Skeletal muscle tissue (tissue), 4 donors: ENCODE measurements around the gene ACOT9. TPM values are rescaled to one million over a fixed set of nuclear protein-coding genes. Genes with fewer than 3 reads are reported as not detected.
"Not testable (repeated sequence)": the region's sequence is repeated elsewhere in the genome, so short reads cannot be mapped to it uniquely, and the experiment has no call there.

Experiments used
- H3K27ac ChIP-seq: one replicate; pipeline ENCODE4 v1.7.0; 2013; ENCODE audit warnings: mild to moderate bottlenecking, low read depth, low read length, inconsistent platforms
- H3K27me3 ChIP-seq, 3 donors: one replicate each; pipeline ENCODE4 v1.7.0; 2013; ENCODE audit warnings: low read length in 3 of 3; ENCODE audit not compliant: control insufficient read depth in 3 of 3, insufficient read depth in 3 of 3
- H3K36me3 ChIP-seq, 3 donors: one replicate each; pipeline ENCODE4 v1.7.0; 2013; ENCODE audit warnings: low read length in 3 of 3; ENCODE audit not compliant: control insufficient read depth in 3 of 3, insufficient read depth in 3 of 3
- H3K4me1 ChIP-seq, 3 donors: one replicate each; pipeline ENCODE4 v1.7.0; 2013; ENCODE audit warnings: low read length in 3 of 3, mild to moderate bottlenecking in 3 of 3; ENCODE audit not compliant: control insufficient read depth in 3 of 3, insufficient read depth in 3 of 3
- H3K4me3 ChIP-seq, 3 donors: one replicate each; pipeline ENCODE4 v1.7.0; 2013; ENCODE audit warnings: low read length in 3 of 3
- H3K9ac ChIP-seq, 3 donors: one replicate each; pipeline ENCODE4 v1.7.0; 2013; ENCODE audit warnings: low read length in 3 of 3, mild to moderate bottlenecking in 3 of 3, moderate library complexity in 2 of 3, low read depth in 1 of 3
- H3K9me3 ChIP-seq, 3 donors: one replicate each; pipeline ENCODE4 v1.7.0; 2013; ENCODE audit warnings: low read length in 3 of 3; ENCODE audit not compliant: control insufficient read depth in 3 of 3
- total RNA-seq: library from RNA; depleted of rRNA; stranded (reverse); fragments of >200 nt; gene quantifications from one replicate; pipeline ENCODE4 v1.2.3, GENCODE V29; 2014
- donor health status: Osteomylitis.

Gene ACOT9
- total RNA-seq, 1 donor from 2014 or later: 43.8 TPM

GRCh38 chrX:23726191-23726590 lies 16.9 kb downstream of the ACOT9 start:
- Histone ChIP-seq H3K4me3 (no peak overlapping the region), H3K9me3 (no peaks in the 10 kb centered on the region), H3K36me3 (peaks cover 5 to 27% (median 19%) of the 10 kb centered on the region in 3 donors), H3K9ac (no peak overlapping the region), H3K4me1 (no peaks in the 10 kb centered on the region), H3K27me3 (peaks cover 0 to 4% (median 0%) of the 10 kb centered on the region in 3 donors), H3K27ac (no peak overlapping the region)

GRCh38 chrX:23720117-23720677 lies 22.9 kb downstream of the ACOT9 start:
- Histone ChIP-seq H3K9ac (no peak overlapping the region), H3K4me1 (no peaks in the 10 kb centered on the region), H3K9me3 (no peaks in the 10 kb centered on the region), H3K4me3 (no peak overlapping the region), H3K27me3 (peaks cover 0 to 4% (median 0%) of the 10 kb centered on the region in 3 donors), H3K36me3 (peaks cover 9 to 20% (median 9%) of the 10 kb centered on the region in 3 donors), H3K27ac (no peak overlapping the region)

- Histone ChIP-seq H3K9me3 (no peaks in the 10 kb centered on the region), H3K4me1 (no peaks in the 10 kb centered on the region), H3K4me3 (no peak overlapping the region), H3K27me3 (no peaks in the 10 kb centered on the region), H3K36me3 (peaks cover 5 to 39% (median 15%) of the 10 kb centered on the region in 3 donors), H3K27ac (no peak overlapping the region), H3K9ac (no peak overlapping the region)
Observed at GRCh38 chrX:23705235-23705634, 37.8 kb downstream of the ACOT9 start.

GRCh38 chrX:23704673-23705206 lies 38.3 kb downstream of the ACOT9 start:
- Histone ChIP-seq H3K27ac (no peak overlapping the region), H3K27me3 (no peaks in the 10 kb centered on the region), H3K4me1 (no peaks in the 10 kb centered on the region), H3K9ac (no peak overlapping the region), H3K4me3 (no peak overlapping the region), H3K36me3 (peaks cover 5 to 39% (median 15%) of the 10 kb centered on the region in 3 donors), H3K9me3 (no peaks in the 10 kb centered on the region)

GRCh38 chrX:23699636-23700194 lies 43.4 kb downstream of the ACOT9 start:
- Histone ChIP-seq H3K9me3 (no peaks in the 10 kb centered on the region), H3K36me3 (peaks cover 5 to 22% (median 10%) of the 10 kb centered on the region in 3 donors), H3K4me1 (no peaks in the 10 kb centered on the region), H3K27ac (no peak overlapping the region), H3K4me3 (no peak overlapping the region), H3K9ac (no peak overlapping the region), H3K27me3 (no peaks in the 10 kb centered on the region)

- H3K4me1 ChIP-seq: no peaks in the 10 kb centered on the region
- no peak overlapping the region for H3K4me3 ChIP-seq
- H3K36me3 ChIP-seq: no peaks in the 10 kb centered on the region
- no peaks in the 10 kb centered on the region for H3K9me3 ChIP-seq
- no peak overlapping the region for H3K27ac ChIP-seq
- H3K27me3 ChIP-seq: no peaks in the 10 kb centered on the region
- no peak overlapping the region for H3K9ac ChIP-seq
Observed at GRCh38 chrX:23694606-23695005, 48.5 kb downstream of the ACOT9 start.

GRCh38 chrX:23692166-23692565 lies 50.9 kb downstream of the ACOT9 start:
- Histone ChIP-seq H3K27me3 (no peaks in the 10 kb centered on the region), H3K4me1 (no peaks in the 10 kb centered on the region), H3K36me3 (no peaks in the 10 kb centered on the region), H3K4me3 (no peak overlapping the region), H3K9me3 (no peaks in the 10 kb centered on the region), H3K9ac (no peak overlapping the region), H3K27ac (no peak overlapping the region)

DNA sequence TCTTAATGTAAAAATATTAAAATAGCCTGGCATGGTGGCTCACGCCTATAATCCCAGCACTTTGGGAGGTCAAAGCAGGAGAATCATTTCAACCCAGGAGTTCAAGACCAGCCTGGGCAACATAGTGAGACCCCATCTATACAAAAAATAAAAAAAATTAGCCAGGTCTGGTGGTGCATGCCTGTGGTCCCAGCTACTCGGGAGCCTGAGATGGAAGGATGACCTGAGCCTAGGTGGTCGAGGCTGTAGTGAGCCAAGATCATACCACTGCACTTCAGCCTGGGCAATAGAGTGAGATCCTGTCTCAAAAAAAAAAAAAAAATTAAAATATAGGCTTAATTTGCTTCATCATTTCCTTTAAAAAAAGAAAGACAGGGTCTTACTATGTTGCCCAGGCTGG lies 66.6 kb downstream of the ACOT9 start:
- H3K9ac ChIP-seq, H3K4me1 ChIP-seq, H3K27ac ChIP-seq, H3K36me3 ChIP-seq, H3K27me3 ChIP-seq, H3K9me3 ChIP-seq, H3K4me3 ChIP-seq: not testable (repeated sequence)

DNA sequence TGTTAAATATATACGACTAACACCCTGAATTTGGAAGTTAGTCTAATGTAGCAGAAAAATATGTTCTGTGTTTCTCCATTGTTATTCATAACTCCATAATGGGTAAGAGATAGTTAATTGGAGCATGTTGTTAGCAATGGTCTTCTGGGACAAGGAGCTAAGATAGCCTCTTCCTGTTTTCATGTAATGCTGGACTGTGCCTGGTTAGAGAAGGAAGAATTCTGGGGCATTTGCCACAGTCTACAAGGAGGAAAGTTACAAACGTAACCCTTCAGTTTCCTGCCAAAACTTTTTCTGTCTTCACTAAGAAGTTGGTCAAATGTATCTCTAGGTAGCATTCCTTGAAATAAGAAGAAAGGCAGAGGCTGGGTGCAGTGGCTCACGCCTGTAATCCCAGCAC lies 70.0 kb downstream of the ACOT9 start:
- Histone ChIP-seq H3K4me3 (no peak overlapping the region), H3K9me3 (no peaks in the 10 kb centered on the region), H3K27ac (no peak overlapping the region), H3K36me3 (peaks cover 0 to 6% (median 4%) of the 10 kb centered on the region in 3 donors), H3K27me3 (no peaks in the 10 kb centered on the region), H3K4me1 (peaks cover 0 to 5% (median 0%) of the 10 kb centered on the region in 3 donors), H3K9ac (no peak overlapping the region)

DNA sequence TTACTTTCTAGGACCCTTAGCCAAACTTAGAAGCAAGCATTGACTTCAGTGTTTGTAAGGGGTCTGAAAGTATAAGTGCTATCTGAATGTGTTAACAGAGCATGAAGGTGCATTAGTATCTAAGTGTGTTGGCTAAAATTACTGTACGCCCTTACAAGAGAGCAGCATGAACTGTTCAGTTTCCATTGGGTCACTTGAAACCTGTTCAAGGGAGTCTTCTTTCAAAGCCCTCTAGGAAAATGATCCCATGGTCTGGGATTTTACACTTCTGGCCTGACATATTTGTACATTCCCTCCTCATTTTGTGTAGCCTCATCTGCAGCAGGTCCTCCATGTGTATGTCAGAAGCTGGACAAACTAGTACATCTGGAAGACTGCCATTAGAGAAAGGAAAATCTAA lies 72.5 kb downstream of the ACOT9 start:
- Histone ChIP-seq H3K4me3 (no peak overlapping the region), H3K9ac (no peak overlapping the region), H3K27ac (no peak overlapping the region), H3K9me3 (no peaks in the 10 kb centered on the region), H3K27me3 (no peaks in the 10 kb centered on the region), H3K36me3 (peaks cover 0 to 4% (median 0%) of the 10 kb centered on the region in 3 donors), H3K4me1 (peaks cover 0 to 5% (median 0%) of the 10 kb centered on the region in 3 donors)
